HL-60/S4 (cell line): ENCODE results near the gene CPEB3.
"Not testable (repeated sequence)": the region's sequence is repeated elsewhere in the genome, so short reads cannot be mapped to it uniquely, and the experiment has no call there.

ENCODE experiments used
- in situ Hi-C: fragments of 300-500 bp; cut with MboI; formaldehyde crosslinking; loops from 2 replicates; pipeline ENCODE4 v1.14.3; 2022; ENCODE audit warnings: low sequenced_read_pairs

The CPEB3 gene

DNA sequence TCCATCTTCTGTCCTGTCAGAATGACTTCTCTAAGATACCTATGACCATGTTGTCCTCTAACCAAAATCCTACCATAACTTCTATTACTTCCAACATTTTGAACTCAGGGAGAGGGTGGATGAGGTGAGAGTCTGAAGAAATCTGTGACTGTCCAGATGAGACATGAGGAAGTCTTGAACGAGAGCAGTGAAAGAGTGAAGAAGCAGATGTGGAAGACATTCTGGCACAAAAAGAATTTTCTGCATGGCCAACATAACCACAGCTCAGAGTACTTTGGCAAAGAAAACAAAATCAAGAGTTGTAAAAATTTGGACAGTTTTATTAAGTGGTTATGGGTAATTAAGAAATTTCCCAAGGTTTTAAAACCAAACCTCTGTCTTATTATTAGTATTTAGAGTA is 141.6 kb downstream of the CPEB3 start:
- in situ Hi-C loops = no loop called here

DNA sequence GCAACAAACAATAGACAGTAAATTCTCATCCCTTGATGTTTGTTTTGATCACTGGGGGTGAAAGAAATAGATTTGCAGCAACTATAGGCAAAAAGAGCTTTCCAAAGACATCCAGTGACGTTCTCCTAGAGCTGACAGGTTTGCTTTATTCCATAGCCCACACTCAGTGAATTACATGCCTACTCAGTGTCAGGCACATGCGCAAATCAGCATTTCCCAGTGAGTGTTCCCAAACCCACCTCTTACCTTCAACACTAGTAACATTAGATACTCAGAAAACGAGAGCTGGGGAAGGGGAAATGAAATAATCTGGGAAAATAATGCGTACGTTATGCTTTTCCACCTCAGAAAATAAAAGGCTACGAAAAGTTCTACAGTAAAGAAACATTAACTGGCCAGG is 144.1 kb downstream of the CPEB3 start:
- in situ Hi-C loops = no loop called here

DNA sequence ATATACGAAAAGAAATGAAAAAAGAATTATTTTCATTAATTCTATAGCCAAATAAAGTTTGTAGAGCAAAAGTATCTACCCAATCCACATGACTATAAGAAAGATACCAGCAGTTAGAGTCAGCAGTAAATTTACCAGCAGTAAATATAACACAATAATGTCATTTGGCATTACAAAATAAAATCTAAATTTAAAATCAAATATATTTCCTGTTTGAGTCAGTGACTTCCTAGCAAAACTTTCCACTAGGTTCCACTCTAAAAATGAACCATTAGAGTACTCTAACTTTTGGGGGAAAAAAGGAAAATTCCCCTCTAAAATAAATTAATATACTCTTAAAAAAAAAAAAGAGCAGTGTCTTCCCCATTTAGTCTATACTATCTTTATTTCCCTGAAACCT is 144.8 kb downstream of the CPEB3 start:
- in situ Hi-C loops = no loop called here

- in situ Hi-C loops = no loop called here
These were observed 147.9 kb downstream of the CPEB3 start for GRCh38 chr10:92142949-92143348.

GRCh38 chr10:92142512-92142911 is 148.4 kb downstream of the CPEB3 start:
- in situ Hi-C loops = no loop called here

- in situ Hi-C loops = not testable (repeated sequence)
These were observed 149.7 kb downstream of the CPEB3 start for GRCh38 chr10:92141147-92141546.

DNA sequence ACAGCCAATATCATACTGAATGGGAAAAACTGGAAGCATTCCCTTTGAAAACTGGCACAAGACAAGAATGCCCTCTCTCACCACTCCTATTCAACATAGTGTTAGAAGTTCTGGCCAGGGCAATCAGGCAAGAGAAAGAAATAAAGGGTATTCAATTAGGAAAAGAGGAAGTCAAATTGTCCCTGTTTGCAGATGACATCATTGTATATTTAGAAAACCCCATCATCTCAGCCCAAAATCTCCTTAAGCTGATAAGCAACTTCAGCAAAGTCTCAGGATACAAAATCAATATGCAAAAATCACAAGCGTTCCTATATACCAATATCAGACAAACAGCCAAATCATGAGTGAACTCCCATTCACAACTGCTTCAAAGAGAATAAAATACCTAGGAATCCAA is 156.8 kb downstream of the CPEB3 start:
- in situ Hi-C loops = not testable (repeated sequence)

- in situ Hi-C loops = no loop called here
These were observed 159.5 kb downstream of the CPEB3 start for GRCh38 chr10:92131275-92131820.

GRCh38 chr10:92130622-92131274 is 160.1 kb downstream of the CPEB3 start:
- in situ Hi-C loops = no loop called here

DNA sequence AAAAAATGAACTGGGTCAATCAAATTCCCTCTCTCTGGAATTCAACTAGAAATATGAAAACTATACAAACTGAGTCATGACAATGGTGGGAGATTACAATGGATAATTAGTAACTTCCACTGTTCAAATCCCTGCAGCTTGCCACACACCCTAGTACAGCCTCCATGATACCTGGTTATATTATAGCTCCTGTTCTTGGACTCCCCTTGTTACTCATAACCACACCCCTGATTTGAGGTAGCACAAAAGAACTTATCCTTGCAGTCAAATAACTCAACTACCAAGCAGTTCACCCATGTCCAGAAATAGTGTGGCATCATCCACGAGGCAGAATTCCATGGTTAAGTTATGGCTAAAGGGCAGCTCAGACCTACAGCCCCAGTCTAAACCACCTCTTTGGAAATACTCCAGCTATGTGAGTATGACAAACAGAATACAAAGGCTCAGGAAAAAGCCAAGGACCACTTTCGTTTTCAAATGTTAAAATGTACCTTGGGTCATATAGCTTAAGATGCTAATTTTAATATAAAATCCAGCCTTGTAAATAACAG is 164.7 kb downstream of the CPEB3 start:
- in situ Hi-C loops = no loop called here

GRCh38 chr10:92125144-92125543 is 165.7 kb downstream of the CPEB3 start:
- in situ Hi-C loops = no loop called here

DNA sequence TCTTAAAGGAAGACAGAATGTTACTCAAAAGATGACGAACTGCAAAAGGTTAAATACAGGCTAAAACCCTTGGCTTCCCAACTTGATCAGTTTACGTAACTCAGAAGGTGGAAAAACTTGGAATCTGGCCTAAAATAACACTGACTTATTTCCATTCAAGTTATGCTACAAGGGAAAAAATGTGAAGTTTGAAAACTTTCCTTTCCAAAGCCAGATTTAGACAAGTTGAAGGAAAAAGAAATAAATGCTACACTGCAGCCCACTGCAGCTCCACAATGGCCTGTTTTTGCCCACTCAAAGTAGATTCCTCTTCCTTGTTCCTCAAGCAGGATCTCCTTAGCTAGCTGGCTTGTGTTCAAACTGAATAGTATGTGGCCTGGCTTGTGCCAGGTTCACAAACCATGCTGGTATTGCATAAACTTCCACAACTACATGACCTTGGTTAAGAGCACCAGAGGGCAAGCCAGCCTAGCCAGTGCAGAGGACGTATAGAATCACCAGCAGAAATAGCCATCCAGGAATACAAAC is 166.2 kb downstream of the CPEB3 start:
- in situ Hi-C loops = no loop called here

DNA sequence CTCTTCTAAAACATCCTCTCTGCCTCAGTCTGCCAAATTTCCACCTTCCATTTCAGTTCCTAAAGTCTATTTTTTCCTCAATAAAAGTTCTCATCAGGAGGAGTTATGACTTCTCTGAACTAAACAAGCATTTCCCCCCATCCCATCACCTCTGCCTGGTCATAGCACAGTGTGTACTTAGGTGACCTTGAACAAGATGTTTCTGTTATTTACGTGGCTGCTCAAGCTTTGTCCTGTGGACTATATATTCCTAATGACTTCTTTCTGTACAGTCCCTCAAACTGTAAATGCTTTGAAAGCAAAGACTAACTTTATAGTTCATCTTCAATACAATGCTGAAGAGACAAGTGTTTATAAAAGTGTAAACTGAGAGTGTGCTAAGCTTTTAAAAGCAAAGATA is 166.9 kb downstream of the CPEB3 start:
- in situ Hi-C loops = no loop called here

- in situ Hi-C loops = no loop called here
These were observed 167.9 kb downstream of the CPEB3 start for GRCh38 chr10:92122941-92123450.

GRCh38 chr10:92121686-92122492 is 169.0 kb downstream of the CPEB3 start:
- in situ Hi-C loops = no loop called here

DNA sequence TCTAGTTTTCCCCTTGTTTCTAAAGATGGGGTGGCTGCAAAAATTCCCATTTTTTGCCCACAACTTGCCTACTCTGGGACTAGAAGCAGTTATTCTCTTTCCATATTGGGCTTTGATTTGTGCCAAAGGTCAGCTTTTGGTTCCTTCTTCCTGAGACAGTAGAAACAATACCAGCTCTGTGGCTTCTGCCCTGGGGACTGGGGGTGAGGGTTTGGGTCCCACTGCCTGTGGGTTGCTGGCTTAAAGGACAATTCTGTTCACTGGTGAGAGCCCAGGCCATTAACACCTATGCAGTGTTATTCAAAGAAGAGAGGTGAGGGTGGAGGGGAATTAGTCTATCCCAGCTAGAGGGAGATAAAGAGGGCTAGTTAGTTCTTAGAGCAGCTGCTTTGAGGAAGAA is 171.5 kb downstream of the CPEB3 start:
- in situ Hi-C loops = no loop called here

DNA sequence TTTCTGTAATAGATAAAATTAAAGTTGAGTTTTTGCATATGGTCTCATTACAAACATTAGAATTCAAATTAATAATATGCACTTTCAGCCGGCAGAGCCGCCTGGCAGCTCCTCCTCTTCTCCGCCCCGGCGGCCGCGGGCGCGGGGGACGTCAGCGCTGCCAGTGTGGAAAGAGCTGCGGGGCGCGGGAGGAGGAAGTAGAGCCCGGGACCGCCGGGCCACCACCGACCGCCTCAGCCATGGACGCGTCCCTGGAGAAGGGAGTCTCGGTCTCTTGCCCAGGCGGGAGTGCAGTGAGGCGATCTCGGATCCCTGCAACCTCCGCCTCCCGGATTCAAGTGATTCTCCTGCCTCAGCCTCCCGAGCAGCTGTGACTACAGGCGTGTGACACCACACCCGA is 176.0 kb downstream of the CPEB3 start:
- in situ Hi-C loops = not testable (repeated sequence)

DNA sequence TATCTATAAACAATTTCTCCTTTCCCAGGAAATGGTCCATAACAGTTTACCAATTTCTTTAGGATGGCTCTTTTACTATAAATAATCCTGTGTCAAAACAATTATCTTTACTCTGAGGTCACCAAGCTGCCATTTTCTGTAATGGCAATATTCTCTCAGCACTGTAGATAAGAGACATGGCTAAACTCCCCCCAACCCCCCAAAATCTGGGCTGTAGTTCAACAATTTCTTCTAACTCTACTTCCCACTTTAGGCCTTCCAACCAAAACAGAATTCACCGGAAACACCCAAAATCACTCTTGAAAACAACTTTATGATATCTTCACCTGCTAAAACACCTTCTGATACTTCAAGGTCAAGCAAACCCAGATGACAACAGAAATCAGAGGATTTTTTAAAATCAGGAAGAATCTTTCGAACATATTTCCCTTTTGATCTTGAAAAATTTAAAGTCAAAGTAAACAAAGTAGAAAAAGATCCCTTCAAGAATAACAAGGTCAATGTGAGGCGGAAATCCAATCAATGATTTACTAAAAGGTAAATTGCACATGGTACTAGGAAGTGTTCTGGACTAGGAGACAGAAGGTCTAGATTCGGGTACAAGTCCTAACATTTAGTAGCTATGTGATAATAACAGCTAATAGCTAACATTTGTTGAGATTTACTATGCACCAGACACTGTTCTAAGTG is 176.8 kb downstream of the CPEB3 start:
- in situ Hi-C loops = no loop called here

DNA sequence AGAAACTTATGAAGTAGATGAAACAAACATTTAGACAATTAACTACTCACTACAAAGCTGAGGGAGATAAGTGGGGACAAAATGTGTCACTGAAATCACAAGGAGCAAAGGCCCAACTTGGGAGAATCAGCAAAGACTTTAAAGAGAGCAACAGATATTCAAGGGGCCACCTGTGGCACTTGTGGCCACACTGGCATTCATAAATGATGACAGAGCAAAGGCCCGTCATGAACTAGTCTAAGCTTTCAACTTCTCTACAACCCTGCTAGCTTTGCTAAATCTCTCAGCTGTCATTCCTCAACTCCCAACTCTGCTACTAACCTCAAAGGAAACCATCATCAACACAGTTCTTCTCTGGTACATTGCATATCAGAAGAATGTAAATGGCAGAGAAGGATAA is 178.4 kb downstream of the CPEB3 start:
- in situ Hi-C loops = no loop called here

DNA sequence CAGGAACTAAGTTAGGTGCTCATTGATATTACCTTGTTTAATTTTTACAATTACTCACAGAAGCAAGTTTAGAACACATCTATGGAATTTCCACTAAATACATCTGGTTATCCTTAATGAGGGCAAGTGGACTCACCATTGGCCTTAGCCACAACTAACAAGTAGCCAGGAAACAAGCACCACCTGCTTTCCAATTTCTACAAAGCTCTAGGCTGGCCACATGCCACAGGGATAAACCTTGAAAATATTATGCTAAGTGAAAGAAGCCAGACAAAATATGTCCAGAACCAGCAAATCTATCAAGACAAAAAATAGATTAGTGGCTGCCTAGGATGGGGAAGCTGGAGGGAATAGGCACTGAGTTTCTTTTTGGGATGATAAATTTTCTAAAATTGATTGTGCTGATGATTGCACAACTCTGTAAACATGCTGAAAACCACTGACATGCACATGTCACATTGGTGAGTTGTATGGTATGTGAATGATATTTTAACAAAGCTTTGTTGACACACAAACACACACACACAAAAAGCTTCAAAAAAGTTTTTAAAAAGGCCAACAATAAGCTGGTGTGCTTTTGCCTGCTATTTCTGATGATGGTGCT is 179.4 kb downstream of the CPEB3 start:
- in situ Hi-C loops = no loop called here
